RPMI7951 (cell line): Measurements from ENCODE around the gene APOOL. TPM values are rescaled to one million over a fixed set of nuclear protein-coding genes. Genes with fewer than 3 reads are reported as not detected.
"Not testable (repeated sequence)": the region's sequence is repeated elsewhere in the genome, so short reads cannot be mapped to it uniquely, and the experiment has no call there.

Experiments used
- DNase-seq: peaks from one replicate; pipeline ENCODE4 v3.0.0-alpha.2; 2012; ENCODE audit warnings: low read depth
- total RNA-seq: library from RNA; depleted of rRNA; stranded (reverse); fragments of >200 nt; shearing (Covaris generic); gene quantifications from 2 replicates; pipeline ENCODE4 v1.2.3, GENCODE V29; 2014; rRNA removed

APOOL gene, protein sequence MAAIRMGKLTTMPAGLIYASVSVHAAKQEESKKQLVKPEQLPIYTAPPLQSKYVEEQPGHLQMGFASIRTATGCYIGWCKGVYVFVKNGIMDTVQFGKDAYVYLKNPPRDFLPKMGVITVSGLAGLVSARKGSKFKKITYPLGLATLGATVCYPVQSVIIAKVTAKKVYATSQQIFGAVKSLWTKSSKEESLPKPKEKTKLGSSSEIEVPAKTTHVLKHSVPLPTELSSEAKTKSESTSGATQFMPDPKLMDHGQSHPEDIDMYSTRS
- total RNA-seq = 6.7 and 7.4 TPM in 2 replicates

DNA sequence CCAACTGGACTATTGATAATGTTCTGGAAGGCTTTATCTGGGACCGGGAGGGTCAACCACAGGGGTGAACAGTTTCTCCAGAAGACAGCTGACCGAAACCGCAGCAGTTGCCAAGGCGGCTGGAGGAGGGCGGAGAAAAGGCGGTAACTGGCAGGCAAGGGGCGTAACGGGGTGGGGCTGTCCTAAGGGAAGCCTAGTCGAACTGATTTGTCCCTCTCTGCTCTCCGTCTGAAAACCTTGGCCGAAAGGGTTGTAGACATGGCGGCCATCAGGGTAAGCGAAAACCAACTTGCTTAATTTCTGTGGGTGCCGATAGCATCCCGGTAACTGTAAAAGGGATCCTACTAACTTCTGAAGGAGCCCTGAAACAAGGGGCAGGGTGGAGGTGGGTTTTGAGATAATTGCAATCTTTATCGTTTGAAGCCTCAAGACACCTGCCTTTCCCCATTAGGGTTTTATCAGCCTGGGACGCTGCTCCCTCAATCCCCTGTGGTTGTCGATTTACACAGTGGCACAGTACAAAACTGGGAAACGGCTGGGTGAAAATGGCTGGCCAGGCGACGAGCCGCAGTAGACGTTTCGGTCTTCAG is at the start of gene APOOL:
Gene APOOL (plus strand): TSS at position 223 of the 590 bp plus-strand sequence. CDS start 36 bp downstream, at position 259.
- peak; percentile 83 for DNase-seq

DNA sequence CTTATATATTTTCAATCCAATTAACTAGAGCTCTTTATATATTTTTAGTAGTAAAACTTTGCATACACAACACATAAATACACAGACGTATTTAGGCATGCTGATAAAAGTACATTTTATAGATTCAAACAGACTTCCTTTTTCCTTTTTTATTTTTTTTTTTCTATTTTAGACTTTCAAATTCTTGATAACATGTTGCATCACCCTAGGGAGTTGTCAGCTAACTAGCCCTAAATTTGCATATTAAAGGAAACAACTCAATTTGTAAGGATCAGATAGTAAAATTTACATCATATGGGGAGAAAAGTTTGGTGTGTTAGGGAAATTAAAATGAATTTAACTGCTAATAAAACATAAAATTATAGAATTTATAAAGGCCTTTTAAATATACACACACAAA is 47.4 kb upstream of the APOOL start:
- DNase-seq = no peak

DNA sequence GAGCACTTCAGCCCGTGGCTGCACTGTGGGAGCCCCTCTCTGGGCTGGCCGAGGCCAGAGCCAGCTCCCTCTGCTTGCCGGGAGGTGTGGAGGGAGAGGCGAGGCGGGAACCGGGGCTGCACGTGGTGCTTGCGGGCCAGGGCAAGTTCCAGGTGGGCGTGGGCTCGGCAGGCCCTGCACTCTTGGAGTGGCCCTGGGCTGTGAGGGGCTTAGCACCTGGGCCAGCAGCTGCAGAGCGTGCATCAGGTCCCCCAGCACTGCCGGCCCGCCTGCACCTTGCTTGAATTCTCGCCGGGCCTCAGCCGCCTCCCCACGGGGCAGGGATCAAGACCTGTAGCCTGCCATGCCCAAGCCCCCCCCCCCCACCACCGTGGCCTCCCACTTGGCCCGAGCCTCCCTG is 28.9 kb upstream of the APOOL start:
- DNase-seq = no peak

DNA sequence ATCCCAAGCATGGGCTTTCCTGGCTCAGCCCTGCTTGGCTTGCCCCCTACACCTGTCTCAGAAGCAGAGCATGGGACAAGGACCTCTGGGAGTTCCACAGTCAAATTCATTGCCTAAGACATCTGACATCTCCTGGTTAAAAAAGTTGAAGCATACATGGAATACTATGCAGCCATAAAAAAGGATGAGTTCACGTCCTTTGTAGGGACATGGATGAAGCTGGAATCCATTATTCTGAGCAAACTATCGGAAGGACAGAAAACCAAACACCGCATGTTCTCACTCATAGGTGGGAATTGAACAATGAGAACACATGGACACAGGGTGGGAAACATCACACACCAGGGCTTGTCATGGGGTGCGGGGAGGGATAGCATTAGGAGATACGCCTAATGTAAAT is 11.9 kb upstream of the APOOL start:
- not testable (repeated sequence) for DNase-seq

DNA sequence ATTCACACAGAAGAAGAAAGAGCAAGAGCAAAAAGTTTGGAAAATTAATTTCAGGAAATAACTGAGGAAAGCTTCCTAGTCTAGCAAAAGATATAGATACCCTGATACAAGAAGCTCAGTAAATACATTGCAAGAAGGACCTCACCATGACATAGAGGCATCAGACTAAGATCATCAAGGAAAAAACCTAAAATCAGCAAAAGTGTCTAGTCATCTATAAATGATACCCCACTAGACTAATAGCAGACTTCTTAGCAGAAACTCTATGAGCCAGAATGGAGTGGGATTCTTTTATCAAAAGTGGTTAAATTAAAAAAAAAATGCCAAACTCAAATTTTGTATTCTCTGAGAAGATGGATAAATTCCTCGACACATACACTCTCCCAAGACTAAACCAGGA is 10.5 kb upstream of the APOOL start:
- DNase-seq = no peak

DNA sequence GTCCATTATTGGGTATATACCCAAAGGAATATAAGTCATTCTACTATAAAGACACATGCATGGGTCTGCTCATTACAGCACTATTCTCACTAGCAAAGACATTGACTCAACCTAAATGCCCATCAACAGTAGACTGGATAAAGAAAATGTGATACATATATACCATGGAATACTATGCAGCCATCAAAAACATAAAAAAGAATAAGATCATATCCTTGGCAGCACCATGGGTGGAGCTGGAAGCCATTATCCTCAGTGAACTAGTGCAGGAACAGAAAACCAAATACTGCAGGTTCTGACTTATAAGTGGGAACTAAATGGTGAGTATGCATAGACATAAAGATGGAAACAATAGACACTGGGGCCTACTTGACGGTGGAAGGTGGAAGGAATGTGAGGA is 2.3 kb upstream of the APOOL start:
- DNase-seq = no peak

DNA sequence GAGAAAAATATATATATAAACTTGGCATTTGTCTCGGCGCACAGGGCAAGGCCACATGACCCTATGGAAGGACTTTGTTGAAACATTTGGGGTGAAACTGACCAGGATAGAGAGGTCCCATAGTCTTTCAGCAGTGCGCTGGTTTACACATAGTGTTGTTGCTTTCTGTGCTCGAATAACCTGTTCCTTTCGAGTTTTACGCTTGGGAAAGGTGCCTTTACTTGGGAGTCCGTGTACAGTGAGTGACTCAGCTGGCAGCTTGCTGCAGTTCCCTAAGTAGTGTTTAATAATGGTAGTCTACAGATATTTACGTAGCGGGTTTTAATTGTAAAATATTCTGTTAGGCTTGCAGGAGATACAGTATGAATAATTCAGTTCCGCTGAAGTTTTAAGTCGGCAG is 578 bp downstream of the APOOL start:
- DNase-seq = no peak

DNA sequence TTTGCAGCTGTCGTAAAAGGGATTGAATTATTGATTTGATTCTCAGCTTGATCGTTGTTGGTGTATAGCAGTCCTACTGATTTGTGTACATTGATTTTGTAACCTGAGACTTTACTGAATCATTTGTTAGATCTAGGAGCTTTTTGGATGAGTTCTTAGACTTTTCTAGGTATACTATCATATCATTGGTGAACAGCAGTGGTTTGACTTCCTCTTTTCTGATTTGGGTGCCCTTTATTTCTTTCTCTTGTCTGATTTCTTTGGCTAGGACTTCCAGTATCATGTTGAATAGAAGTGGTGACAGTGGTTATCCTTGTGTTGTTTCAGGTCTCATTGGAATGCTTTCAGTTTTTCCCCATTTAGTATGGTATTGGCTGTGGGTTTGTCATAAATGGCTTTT is 8.4 kb downstream of the APOOL start:
- no peak for DNase-seq

DNA sequence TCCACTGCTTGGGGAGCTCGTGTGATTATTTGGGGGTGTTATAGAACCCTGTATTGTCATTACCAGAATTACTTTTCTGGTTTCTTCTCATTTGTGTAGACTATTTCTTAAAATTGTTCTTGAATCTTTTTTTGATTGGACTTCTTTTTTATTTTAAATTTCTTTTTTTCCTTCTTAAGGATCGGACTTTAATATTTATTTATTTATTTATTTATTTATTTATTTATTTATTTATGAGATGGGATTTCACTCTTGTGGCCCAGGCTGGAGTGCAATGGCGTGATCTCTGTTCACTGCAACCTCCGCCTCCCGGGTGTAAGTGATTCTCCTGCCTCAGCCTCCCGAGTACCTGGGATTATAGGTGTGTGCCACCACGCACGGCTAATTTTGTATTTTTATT is 11.7 kb downstream of the APOOL start:
- DNase-seq = not testable (repeated sequence)

DNA sequence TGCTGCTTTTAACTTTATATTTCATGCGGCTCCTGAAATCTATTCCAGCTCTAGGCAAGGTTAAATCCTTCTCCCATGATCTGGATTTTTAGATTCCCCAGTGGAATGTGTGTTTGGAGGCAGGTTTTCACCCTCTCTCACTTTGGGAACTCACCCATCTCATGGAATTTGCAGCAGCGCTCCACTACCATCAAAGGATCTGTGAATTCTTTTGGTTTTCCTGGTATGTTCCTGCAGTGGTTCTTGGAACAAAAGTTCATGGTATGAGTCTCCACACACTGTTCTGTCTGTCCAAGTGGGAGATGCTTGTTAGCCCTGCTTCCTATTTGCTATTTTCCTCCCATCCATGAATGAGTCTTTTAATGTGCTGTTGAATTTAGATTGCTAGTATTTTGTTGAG is 14.0 kb downstream of the APOOL start:
- DNase-seq = no peak

DNA sequence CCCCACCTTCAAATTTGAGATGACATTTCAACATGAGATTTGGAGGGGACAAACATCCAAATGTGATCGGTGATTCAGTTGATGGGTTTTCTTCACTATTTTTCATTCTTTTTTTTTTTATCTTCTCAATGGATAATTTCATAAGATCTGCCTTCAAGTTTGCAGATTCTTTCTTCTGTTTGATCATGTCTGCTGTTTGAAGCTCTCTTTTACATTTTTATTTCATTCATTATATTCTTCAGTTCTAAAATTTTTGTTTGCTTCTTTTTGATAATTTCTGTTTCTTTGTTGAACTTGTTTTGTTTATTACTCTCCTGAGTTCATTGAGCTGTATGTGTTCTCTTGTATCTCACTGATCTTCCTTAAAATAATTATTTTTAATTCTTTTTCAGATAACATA is 14.8 kb downstream of the APOOL start:
- DNase-seq = no peak

DNA sequence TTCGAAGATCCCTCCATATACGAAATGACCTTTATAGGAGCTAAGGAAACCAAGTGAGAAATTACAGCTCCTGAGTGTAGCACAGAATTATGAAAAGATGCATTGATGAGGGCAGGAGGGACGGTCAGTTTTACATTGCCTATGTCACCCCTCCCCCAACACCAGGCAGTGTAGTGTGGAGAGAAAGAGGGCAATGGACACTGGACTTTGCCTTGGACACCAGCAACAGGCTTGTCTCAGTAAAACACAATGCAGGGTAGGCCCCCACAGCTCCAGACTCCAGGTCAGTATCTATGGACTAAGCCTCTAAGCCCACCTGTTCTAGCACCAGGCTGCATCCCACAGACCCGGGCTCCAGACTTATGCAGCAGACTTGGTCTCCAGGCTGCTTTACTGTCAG is 16.5 kb downstream of the APOOL start:
- DNase-seq = no peak

DNA sequence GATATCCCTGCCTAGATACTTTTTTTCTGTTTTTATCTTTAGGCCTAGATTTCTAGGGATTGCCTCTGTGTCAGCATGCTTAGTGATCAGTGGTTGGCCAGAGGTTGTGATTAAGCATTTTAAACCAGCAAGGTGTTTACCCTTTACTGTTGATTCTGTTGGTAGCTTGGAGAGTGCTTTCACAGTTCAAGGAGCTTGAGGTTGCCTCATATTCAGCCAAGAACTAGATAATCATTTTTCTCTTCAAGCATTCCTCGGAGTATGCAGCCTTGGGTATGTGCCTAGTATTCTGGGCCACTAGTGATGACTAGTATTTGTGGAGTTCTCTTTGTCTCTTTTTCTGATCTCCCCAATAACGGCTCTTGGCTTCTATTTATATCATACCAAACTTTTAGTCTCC is 20.4 kb downstream of the APOOL start:
- no peak for DNase-seq

DNA sequence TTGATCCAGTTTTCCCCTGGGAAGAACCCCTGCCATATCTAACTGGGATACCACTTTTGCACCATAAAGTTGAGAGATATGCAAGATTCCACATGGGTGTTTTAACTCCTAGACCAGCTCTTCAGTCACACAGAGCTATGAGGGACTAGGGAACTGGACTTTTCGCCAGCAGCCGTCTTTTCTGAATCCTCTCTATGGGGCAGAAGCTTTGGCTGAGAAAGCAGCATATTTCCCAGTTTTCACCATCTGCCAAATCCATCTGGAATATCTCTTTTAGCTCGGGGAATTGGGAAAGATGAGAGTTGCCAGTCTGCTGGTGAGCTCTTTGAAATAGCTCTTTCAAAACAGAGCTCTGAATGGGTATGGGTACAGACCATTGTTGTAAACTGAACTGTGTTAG is 20.9 kb downstream of the APOOL start:
- DNase-seq = no peak

DNA sequence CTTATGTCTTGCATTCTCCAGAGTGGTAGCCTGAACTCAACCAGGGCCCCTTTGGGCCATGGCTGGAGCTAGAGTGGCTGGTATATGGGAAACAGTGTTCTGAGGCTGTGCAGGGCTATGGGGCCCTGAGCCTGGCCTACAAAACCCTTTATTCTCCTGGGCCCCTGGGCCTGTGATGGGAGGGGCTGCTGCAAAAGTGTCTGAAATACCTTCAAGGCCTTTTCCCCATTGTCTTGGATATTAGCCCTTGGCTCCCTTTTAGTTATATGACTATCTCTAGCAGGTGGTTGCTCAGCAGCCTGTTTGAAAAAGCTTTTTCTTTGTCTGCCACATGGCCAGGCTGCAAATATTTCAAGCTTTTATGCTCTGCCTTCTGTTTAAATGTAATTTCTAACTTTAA is 22.5 kb downstream of the APOOL start:
- DNase-seq = no peak

DNA sequence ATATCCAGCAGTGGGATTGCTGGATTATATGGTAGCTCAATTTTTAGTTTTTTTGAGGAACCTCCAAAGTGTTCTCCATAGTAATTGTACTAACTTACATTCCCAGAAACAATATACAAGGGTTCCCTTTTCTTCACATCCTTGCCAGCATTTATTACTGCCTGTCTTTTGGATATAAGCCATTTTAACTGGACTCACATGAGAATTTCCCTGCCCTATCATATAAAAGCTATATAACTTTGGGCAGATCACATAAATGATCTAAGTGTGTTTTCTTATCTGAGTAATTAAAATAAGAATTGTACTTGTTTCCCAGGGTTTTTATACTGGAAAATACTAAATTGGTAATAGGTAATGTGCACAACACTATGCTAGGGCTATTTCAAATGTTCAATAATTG is 25.4 kb downstream of the APOOL start:
- DNase-seq = no peak

DNA sequence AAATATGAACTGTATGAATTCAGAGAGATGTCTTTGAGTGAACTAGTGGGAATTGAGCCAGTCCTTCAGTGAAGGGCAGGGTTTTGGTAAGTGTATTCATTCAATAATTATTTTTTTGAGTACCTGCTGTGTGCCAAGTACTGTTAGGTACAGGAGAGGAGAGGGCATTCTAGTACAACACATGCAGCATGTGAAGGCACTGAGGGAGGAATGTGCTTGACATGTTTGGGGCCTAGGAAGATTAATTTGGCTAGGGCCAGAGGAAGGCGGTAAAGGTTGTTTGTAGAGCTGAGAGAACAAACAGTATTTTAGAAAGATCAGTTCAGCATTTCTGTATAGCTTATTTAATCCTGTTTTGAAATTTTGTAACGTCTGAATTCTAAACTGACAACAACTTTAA is 27.8 kb downstream of the APOOL start:
- DNase-seq = no peak

DNA sequence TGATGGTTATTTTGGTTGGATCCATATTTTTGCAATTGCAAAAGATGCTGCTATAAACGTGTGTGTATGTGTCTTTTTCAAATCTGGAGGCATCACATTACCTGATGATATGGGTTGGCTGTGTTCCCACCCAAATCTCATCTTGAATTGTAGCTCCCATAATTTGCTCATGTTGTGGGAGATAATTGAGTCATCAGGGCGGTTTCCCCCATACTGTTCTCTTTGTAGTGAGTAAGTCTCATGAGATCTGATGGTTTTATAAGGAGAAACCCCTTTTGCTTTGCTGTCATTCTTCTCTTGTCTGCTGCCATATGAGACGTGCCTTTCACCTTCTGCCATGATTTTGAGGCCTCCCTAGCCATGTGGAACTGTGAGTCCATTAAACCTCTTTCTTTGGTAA is 33.4 kb downstream of the APOOL start:
- DNase-seq = no peak

DNA sequence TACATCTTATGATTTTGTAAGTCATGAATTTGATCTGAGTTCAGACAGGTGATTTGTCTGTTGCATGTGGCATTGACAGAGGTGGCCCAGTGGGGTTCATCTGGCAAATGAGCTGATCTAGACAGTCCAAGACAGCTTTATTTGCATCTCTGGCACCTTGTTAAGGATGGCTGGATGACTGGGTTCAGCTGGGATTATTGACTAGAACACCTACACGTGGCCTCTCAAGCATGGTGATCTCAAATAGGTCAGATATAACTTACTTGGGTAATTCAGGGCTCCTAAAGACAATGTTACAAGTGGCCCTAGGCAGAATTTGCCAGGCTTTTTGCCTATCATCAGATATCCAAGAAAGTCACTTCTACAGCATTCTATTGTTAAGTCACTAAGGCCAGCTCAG is 48.0 kb downstream of the APOOL start:
- DNase-seq = no peak

DNA sequence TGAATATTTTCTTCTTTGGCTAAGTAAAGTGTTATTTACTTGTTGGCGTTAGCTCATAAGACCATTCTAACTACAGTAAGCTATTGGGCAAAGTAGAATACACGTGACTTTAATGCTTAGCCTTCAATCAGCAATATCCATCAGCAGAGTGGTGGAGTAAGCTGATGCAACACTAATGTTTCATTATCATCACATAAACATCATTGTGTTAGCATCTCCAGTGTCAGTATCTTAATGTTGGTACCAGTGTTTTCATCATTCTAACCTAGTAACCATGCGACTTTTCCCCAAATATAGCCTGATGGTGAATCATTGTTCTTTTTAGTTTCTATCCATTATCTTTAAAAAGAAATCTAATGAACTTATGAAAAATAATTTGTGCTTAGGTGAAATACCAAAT is 48.5 kb downstream of the APOOL start:
- peak; percentile 0 for DNase-seq

DNA sequence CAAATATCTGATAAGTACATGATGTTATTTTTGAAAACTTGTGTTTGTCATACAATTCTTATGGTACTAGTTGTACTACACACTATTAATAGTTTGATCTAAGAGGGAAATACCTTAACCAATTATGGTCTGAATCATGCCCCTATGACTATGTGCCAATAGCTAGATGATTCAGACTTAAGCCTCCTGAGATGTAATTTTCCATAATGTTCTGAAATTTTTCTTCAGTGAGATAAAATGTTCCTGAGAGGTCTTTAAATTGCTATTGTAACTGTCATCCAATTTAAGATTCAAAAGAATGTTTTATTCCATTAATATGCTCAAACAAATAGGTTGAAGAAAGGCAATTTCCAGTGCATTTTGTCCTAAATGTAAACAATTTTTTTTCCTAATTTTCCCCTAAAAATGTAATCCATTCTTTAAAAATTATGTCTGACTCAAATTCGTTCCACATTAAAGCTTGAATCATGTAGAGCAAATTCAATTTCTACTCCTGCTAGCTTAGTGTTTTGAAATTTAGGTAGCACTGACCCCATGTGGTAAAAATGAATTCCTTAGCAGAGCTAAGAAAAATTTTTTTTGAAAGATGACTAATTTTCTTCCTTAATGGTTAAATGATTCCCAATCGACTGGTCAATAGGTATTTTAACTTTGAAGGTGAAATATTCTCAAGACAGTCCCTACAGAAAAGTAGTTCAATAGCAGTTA is 49.1 kb downstream of the APOOL start:
- peak; percentile 24 for DNase-seq

DNA sequence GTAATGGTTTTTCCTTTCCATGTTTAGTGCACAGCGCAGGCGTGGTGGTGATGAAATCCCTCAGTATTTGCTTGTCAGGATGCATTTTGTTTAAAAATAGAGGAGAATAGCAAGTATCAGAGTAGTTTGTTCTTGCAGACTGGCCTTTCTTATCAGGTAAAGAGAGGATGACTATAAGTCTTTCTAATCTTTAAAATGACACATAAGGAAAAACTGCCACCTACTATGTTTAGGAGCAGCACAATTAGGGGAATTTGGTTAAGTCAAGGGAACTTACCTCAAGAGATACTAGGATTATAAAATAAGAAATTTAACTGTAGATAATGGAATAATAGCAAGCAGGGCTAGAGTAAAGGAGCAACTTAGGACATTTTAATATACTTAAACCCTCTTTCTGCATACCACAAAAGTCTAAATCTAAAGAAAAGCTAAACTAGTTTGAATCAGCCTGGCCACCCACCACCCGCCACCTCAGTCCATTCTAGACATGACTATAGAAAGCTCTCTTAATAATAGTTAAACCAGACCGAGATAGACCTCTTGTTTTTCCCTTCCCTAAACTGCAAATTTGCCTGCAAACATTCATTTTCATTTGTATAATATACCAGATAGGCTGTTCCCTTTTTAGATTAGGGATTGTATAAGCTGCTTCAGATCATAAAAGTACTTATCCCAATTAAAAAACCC is 62.0 kb downstream of the APOOL start:
- no peak for DNase-seq

DNA sequence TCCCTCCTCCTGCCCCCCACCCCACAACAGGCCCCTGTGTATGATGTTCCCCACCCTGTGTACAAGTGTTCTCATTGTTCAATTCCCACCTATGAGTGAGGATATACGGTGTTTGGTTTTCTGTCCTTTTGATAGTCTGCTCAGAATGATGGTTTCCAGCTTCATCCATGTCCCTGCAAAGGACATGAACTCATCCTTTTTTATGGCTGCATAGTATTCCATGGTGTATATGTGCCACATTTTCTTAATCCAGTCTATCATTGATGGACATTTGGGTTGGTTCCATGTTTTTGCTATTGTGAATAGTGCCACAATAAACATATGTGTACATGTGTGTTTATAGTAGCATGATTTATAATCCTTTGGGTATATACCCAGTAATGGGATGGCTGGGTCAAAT is 73.6 kb downstream of the APOOL start:
- not testable (repeated sequence) for DNase-seq
